ENCODE measurements around the gene ENOX2. TPM values are rescaled to one million over a fixed set of nuclear protein-coding genes. Genes with fewer than 3 reads are reported as not detected.

Gene ENOX2
- total RNA-seq, 1 experiment from 2014 or later: 21.4 TPM

DNA sequence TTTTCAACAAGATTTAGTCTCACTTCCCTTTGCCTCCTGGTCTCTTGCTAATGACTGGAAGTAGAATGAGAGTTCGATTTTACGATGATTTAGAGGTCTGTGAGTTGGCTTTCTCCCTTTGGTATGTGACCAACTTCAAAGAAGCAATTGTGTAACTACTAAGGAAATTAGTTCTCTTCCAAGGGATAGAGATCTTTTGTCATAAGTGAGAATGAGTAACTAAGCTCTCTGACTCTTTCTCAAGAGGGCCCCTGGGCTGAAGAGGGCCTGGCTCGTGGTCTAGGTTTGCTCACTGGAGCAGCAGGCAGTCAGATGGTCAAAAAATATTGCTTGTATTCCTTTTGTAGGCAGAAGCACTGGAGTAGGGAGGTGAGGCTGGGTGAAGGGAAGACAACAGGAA is 176.3 kb downstream of the ENOX2 start:
- no peaks in the 10 kb centered on the region for H3K9me2 ChIP-seq (ENCODE audit: insufficient read depth)
- TF ChIP-seq, protein P1, sequence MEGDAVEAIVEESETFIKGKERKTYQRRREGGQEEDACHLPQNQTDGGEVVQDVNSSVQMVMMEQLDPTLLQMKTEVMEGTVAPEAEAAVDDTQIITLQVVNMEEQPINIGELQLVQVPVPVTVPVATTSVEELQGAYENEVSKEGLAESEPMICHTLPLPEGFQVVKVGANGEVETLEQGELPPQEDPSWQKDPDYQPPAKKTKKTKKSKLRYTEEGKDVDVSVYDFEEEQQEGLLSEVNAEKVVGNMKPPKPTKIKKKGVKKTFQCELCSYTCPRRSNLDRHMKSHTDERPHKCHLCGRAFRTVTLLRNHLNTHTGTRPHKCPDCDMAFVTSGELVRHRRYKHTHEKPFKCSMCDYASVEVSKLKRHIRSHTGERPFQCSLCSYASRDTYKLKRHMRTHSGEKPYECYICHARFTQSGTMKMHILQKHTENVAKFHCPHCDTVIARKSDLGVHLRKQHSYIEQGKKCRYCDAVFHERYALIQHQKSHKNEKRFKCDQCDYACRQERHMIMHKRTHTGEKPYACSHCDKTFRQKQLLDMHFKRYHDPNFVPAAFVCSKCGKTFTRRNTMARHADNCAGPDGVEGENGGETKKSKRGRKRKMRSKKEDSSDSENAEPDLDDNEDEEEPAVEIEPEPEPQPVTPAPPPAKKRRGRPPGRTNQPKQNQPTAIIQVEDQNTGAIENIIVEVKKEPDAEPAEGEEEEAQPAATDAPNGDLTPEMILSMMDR (conservative IDR thresholded peaks at IDR 0.05): no peak
- TF ChIP-seq EZH2 (IDR thresholded peaks at IDR 0.05; ENCODE audit: low read depth): no peak
- no peaks in the 10 kb centered on the region for H3F3A ChIP-seq (ENCODE audit: insufficient read depth, low read depth)
- H2AFZ ChIP-seq: no peak overlapping the region
- DNase-seq: peak in 1 of 2 experiments; percentile 64
- intact Hi-C loops (cut with micrococcal nuclease; ENCODE audit: unreplicated experiment): no loop called here
- no peak overlapping the region for H3K4me3 ChIP-seq
- peaks cover 2% of the 10 kb centered on the region; the same call in 1 of the 2 replicates for H3K9me3 ChIP-seq (ENCODE audit: insufficient read depth, low read depth)
- H3K36me3 ChIP-seq (ENCODE audit: low read depth): no peaks in the 10 kb centered on the region
- POLR2A ChIA-PET (ENCODE audit: unreplicated experiment): no interaction called here
- no TSS peak for BruUV-seq (replicated peaks)
- H4K20me1 ChIP-seq (ENCODE audit: insufficient read depth): no peaks in the 10 kb centered on the region
- no peaks in the 10 kb centered on the region for H3K79me2 ChIP-seq (ENCODE audit: low read depth)
- peaks cover 3% of the 10 kb centered on the region; the same call in 1 of the 2 replicates for H3K4me1 ChIP-seq (replicated peaks; ENCODE audit: insufficient read depth)
- CTCF ChIA-PET: no interaction called here
- no peaks in the 10 kb centered on the region for H3K27me3 ChIP-seq (ENCODE audit: insufficient read depth, low read depth)
- peak overlapping the region; percentile 2; the same call in 1 of the 2 replicates for H3K27ac ChIP-seq
- no peak overlapping the region for H3K4me2 ChIP-seq

DNA sequence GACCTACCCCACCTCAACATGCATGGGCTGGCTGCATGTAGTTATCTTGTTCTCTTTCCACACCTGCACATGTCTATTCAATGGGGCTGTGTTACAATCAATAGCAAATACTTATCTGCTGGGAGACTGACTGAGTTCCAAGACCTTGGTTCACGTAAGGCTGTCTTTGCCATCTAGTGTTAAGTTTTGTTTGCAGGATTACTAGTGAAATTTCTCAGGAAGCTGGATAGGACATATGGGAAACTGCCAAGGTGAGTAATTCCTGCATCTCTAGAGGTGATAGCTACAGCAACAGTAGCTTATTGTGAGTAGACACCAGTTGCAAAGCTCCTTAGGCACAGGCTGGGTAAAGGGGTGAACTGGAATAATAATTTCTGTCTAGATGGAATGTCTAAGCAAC is 177.5 kb downstream of the ENOX2 start:
- no TSS peak for BruUV-seq (replicated peaks)
- CTCF ChIA-PET: no interaction called here

DNA sequence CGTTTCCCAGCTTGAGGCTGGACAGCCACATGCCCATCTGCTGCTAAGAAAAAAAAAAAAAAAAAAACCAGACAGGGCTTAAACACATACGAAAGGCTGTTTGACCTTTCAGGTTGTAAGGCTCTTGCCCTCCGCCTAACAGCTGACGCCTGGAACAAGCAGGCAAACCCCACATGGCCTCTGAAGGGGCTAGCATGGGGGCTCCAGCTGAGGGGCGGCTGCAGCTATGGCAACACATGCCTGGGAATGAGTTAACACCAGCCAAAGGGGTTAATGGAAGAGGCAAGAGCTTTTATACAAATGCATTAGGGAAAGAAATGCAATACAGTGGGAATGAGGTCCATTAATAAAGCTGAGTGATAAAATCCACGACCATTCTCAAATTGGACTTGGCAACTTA is 183.6 kb downstream of the ENOX2 start:
- Histone ChIP-seq H3K79me2 (ENCODE audit: low read depth) (no peaks in the 10 kb centered on the region), H3K9me2 (ENCODE audit: insufficient read depth) (no peaks in the 10 kb centered on the region), H3K36me3 (ENCODE audit: low read depth) (no peaks in the 10 kb centered on the region), H3K9me3 (ENCODE audit: insufficient read depth, low read depth) (no peaks in the 10 kb centered on the region), H4K20me1 (ENCODE audit: insufficient read depth) (no peaks in the 10 kb centered on the region), H3K4me2 (no peak overlapping the region), H3K4me3 (no peak overlapping the region), H3K4me1 (replicated peaks; ENCODE audit: insufficient read depth) (no peaks in the 10 kb centered on the region), H3K27ac (no peak overlapping the region), H3F3A (ENCODE audit: insufficient read depth, low read depth) (no peaks in the 10 kb centered on the region), H2AFZ (no peak overlapping the region), H3K27me3 (ENCODE audit: insufficient read depth, low read depth) (no peaks in the 10 kb centered on the region)
- TF ChIP-seq EZH2 (IDR thresholded peaks at IDR 0.05; ENCODE audit: low read depth): no peak
- TF ChIP-seq, protein P1 (conservative IDR thresholded peaks at IDR 0.05): no peak
- intact Hi-C loops (cut with micrococcal nuclease; ENCODE audit: unreplicated experiment): no loop called here
- no TSS peak for BruUV-seq (replicated peaks)
- ChIA-PET POLR2A (ENCODE audit: unreplicated experiment) (no interaction called here), CTCF (interaction anchor here (0.6 kb wide), 2 partner anchors 32 to 1081 kb away, joined by 4 read pairs; no protein-coding TSS in a partner anchor)
- no peak for DNase-seq

More for the DNA sequence above, 177.5 kb downstream of the ENOX2 start:
- Histone ChIP-seq H3K9me2 (ENCODE audit: insufficient read depth) (no peaks in the 10 kb centered on the region), H3K9me3 (ENCODE audit: insufficient read depth, low read depth) (no peaks in the 10 kb centered on the region), H3K36me3 (ENCODE audit: low read depth) (no peaks in the 10 kb centered on the region), H3K79me2 (ENCODE audit: low read depth) (no peaks in the 10 kb centered on the region), H2AFZ (no peak overlapping the region), H3K27ac (no peak overlapping the region), H3K4me2 (no peak overlapping the region), H4K20me1 (ENCODE audit: insufficient read depth) (no peaks in the 10 kb centered on the region), H3K4me3 (no peak overlapping the region), H3K4me1 (replicated peaks; ENCODE audit: insufficient read depth) (peaks cover 3% of the 10 kb centered on the region; the same call in 1 of the 2 replicates), H3F3A (ENCODE audit: insufficient read depth, low read depth) (no peaks in the 10 kb centered on the region), H3K27me3 (ENCODE audit: insufficient read depth, low read depth) (no peaks in the 10 kb centered on the region)
- DNase-seq: no peak
- intact Hi-C loops (cut with micrococcal nuclease; ENCODE audit: unreplicated experiment): no loop called here
- no peak for TF ChIP-seq EZH2 (IDR thresholded peaks at IDR 0.05; ENCODE audit: low read depth)
- TF ChIP-seq, protein P1 (conservative IDR thresholded peaks at IDR 0.05): no peak
- POLR2A ChIA-PET (ENCODE audit: unreplicated experiment): no interaction called here

All from PC-9 (cell line).